Colon (tissue), 2 donors: Measurements from ENCODE around the gene HSF5.
"Not testable (repeated sequence)": the region's sequence is repeated elsewhere in the genome, so short reads cannot be mapped to it uniquely, and the experiment has no call there.

Source experiments
- FAIRE-seq: peaks from 2 replicates; lab custom pipeline; 2012; peaks lifted over from hg19 to GRCh38; lab: Jason Lieb, UNC
- donor health status: control.
- donor health status: control.

The HSF5 gene

GRCh38 chr17:58412961-58413586 lies 75.1 kb downstream of the HSF5 start:
- peak; percentile 43 for FAIRE-seq

- no peak for FAIRE-seq
These were observed 76.0 kb downstream of the HSF5 start for GRCh38 chr17:58412064-58412703.

GRCh38 chr17:58411408-58411894 lies 76.8 kb downstream of the HSF5 start:
- FAIRE-seq: no peak

GRCh38 chr17:58410714-58411407 lies 77.3 kb downstream of the HSF5 start:
- FAIRE-seq: no peak

GRCh38 chr17:58409432-58409831 lies 78.8 kb downstream of the HSF5 start:
- no peak for FAIRE-seq

- no peak for FAIRE-seq
These were observed 84.9 kb downstream of the HSF5 start for GRCh38 chr17:58403311-58403710.

- FAIRE-seq: no peak
These were observed 85.5 kb downstream of the HSF5 start for GRCh38 chr17:58402679-58403078.

- no peak for FAIRE-seq
These were observed 86.2 kb downstream of the HSF5 start for GRCh38 chr17:58402047-58402446.

GRCh38 chr17:58401287-58401686 lies 86.9 kb downstream of the HSF5 start:
- FAIRE-seq: no peak

GRCh38 chr17:58400826-58401225 lies 87.4 kb downstream of the HSF5 start:
- no peak for FAIRE-seq

GRCh38 chr17:58399974-58400373 lies 88.2 kb downstream of the HSF5 start:
- no peak for FAIRE-seq

GRCh38 chr17:58398574-58399266 lies 89.5 kb downstream of the HSF5 start:
- no peak for FAIRE-seq

- not testable (repeated sequence) for FAIRE-seq
These were observed 90.8 kb downstream of the HSF5 start for GRCh38 chr17:58397421-58397820.

GRCh38 chr17:58396173-58396572 lies 92.0 kb downstream of the HSF5 start:
- no peak for FAIRE-seq

- no peak for FAIRE-seq
These were observed 93.5 kb downstream of the HSF5 start for GRCh38 chr17:58394534-58395223.

GRCh38 chr17:58391302-58391984 lies 96.8 kb downstream of the HSF5 start:
- FAIRE-seq: no peak

GRCh38 chr17:58390884-58391283 lies 97.3 kb downstream of the HSF5 start:
- FAIRE-seq: no peak

- no peak for FAIRE-seq
These were observed 99.7 kb downstream of the HSF5 start for GRCh38 chr17:58388302-58389190.

GRCh38 chr17:58387834-58388233 lies 100.4 kb downstream of the HSF5 start:
- FAIRE-seq: peak; percentile 66

GRCh38 chr17:58386708-58387107 lies 101.5 kb downstream of the HSF5 start:
- FAIRE-seq: no peak
